Measurements from ENCODE around the gene ST7L. TPM values are rescaled to one million over a fixed set of nuclear protein-coding genes. Genes with fewer than 3 reads are reported as not detected.

Gene ST7L
- polyA plus RNA-seq, 1 donor (not counting 4 experiments of a cell fraction or from before 2014, with no cell fraction given) = 13.4 TPM

GRCh38 chr1:112505400-112505785 is 113.5 kb downstream of the ST7L start:
- Histone ChIP-seq H3K9me1 (ENCODE audit: control insufficient read depth, extremely low read depth, insufficient read depth, low read length) (no peaks in the 10 kb centered on the region), H2AFZ (ENCODE audit: control insufficient read depth, low read length) (no peak overlapping the region), H3K4me3 (ENCODE audit: control insufficient read depth in 2 of 3, extremely low read depth in 1 of 3, insufficient read depth in 2 of 3, low read depth in 1 of 3, low read length in 3 of 3) (no peak overlapping the region), H3K36me3 (ENCODE audit: control insufficient read depth in 2 of 2, extremely low read depth in 1 of 2, insufficient read depth in 2 of 2, low read length in 2 of 2) (no peaks in the 10 kb centered on the region), H3K9me3 (ENCODE audit: control insufficient read depth, low read depth, low read length) (no peaks in the 10 kb centered on the region), H3K4me1 (ENCODE audit: control insufficient read depth, extremely low read depth, insufficient read depth, low read length) (peaks cover 16% of the 10 kb centered on the region), H3K9ac (ENCODE audit: control insufficient read depth, extremely low read depth, insufficient read depth, low read length) (no peak overlapping the region), H3K27me3 (ENCODE audit: control insufficient read depth, extremely low read depth, insufficient read depth, low read length) (peaks cover 44% of the 10 kb centered on the region), H4K20me1 (ENCODE audit: control insufficient read depth, extremely low read depth, insufficient read depth, low read length) (no peaks in the 10 kb centered on the region), H3K79me2 (ENCODE audit: control insufficient read depth, insufficient read depth, low read length) (no peaks in the 10 kb centered on the region), H3K27ac (ENCODE audit: control insufficient read depth, insufficient read depth, low read length) (no peak overlapping the region), H3K4me2 (ENCODE audit: control insufficient read depth, extremely low read depth, insufficient read depth, low read depth, low read length) (no peak overlapping the region)
- dilution Hi-C loops (cut with MboI; ENCODE audit: extremely low pct_ligation_motif_present, low sequenced_read_pairs) = no loop called here
- FAIRE-seq (peak; percentile 20), DNase-seq (ENCODE audit: low read depth, low spot score) (no peak)
- TF ChIP-seq, protein P1, sequence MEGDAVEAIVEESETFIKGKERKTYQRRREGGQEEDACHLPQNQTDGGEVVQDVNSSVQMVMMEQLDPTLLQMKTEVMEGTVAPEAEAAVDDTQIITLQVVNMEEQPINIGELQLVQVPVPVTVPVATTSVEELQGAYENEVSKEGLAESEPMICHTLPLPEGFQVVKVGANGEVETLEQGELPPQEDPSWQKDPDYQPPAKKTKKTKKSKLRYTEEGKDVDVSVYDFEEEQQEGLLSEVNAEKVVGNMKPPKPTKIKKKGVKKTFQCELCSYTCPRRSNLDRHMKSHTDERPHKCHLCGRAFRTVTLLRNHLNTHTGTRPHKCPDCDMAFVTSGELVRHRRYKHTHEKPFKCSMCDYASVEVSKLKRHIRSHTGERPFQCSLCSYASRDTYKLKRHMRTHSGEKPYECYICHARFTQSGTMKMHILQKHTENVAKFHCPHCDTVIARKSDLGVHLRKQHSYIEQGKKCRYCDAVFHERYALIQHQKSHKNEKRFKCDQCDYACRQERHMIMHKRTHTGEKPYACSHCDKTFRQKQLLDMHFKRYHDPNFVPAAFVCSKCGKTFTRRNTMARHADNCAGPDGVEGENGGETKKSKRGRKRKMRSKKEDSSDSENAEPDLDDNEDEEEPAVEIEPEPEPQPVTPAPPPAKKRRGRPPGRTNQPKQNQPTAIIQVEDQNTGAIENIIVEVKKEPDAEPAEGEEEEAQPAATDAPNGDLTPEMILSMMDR (optimal IDR thresholded peaks at IDR 0.05 in 1 of 3, IDR thresholded peaks at IDR 0.05 in 1 of 3, conservative IDR thresholded peaks at IDR 0.05 in 1 of 3; ENCODE audit: extremely low read depth in 1 of 3, insufficient read depth in 2 of 3, low read length in 3 of 3) = no peak
- no peak for TF ChIP-seq EZH2 (IDR thresholded peaks at IDR 0.05; ENCODE audit: low read length)

- H3K27me3 ChIP-seq (ENCODE audit: control insufficient read depth, extremely low read depth, insufficient read depth, low read length) = peaks cover 41% of the 10 kb centered on the region
- dilution Hi-C loops (cut with MboI; ENCODE audit: extremely low pct_ligation_motif_present, low sequenced_read_pairs) = no loop called here
Observed at GRCh38 chr1:112504661-112505399, 114.1 kb downstream of the ST7L start.

More at GRCh38 chr1:112504661-112505399, 114.1 kb downstream of the ST7L start:
- no peaks in the 10 kb centered on the region for H3K9me3 ChIP-seq (ENCODE audit: control insufficient read depth, low read depth, low read length)
- no peak overlapping the region for H3K4me3 ChIP-seq (ENCODE audit: control insufficient read depth in 2 of 3, extremely low read depth in 1 of 3, insufficient read depth in 2 of 3, low read depth in 1 of 3, low read length in 3 of 3)
- H3K9ac ChIP-seq (ENCODE audit: control insufficient read depth, extremely low read depth, insufficient read depth, low read length) = no peak overlapping the region
- peaks cover 16% of the 10 kb centered on the region for H3K4me1 ChIP-seq (ENCODE audit: control insufficient read depth, extremely low read depth, insufficient read depth, low read length)
- no peak for DNase-seq (ENCODE audit: low read depth, low spot score)
- TF ChIP-seq, protein P1 (optimal IDR thresholded peaks at IDR 0.05 in 1 of 3, IDR thresholded peaks at IDR 0.05 in 1 of 3, conservative IDR thresholded peaks at IDR 0.05 in 1 of 3; ENCODE audit: extremely low read depth in 1 of 3, insufficient read depth in 2 of 3, low read length in 3 of 3) = no peak
- TF ChIP-seq EZH2 (IDR thresholded peaks at IDR 0.05; ENCODE audit: low read length) = no peak
- H3K79me2 ChIP-seq (ENCODE audit: control insufficient read depth, insufficient read depth, low read length) = no peaks in the 10 kb centered on the region
- H3K4me2 ChIP-seq (ENCODE audit: control insufficient read depth, extremely low read depth, insufficient read depth, low read depth, low read length) = no peak overlapping the region
- no peak overlapping the region for H2AFZ ChIP-seq (ENCODE audit: control insufficient read depth, low read length)
- no peak overlapping the region for H3K27ac ChIP-seq (ENCODE audit: control insufficient read depth, insufficient read depth, low read length)
- H3K9me1 ChIP-seq (ENCODE audit: control insufficient read depth, extremely low read depth, insufficient read depth, low read length) = no peaks in the 10 kb centered on the region
- FAIRE-seq = no peak
- H4K20me1 ChIP-seq (ENCODE audit: control insufficient read depth, extremely low read depth, insufficient read depth, low read length) = no peaks in the 10 kb centered on the region
- H3K36me3 ChIP-seq (ENCODE audit: control insufficient read depth in 2 of 2, extremely low read depth in 1 of 2, insufficient read depth in 2 of 2, low read length in 2 of 2) = no peaks in the 10 kb centered on the region

Measured in keratinocyte (primary cell).